Thyroid gland (tissue), 4 donors: Measurements from ENCODE around the gene NAALADL2. TPM values are rescaled to one million over a fixed set of nuclear protein-coding genes. Genes with fewer than 3 reads are reported as not detected.
"Not testable (repeated sequence)": the region's sequence is repeated elsewhere in the genome, so short reads cannot be mapped to it uniquely, and the experiment has no call there.

Experiments
- DNase-seq, 2 donors: peaks; one replicate each; pipeline ENCODE4 v3.0.0-alpha.2; 2019
- H3K27ac ChIP-seq, 3 donors: fragments of 200-600 bp; sonication (generic); 1 replicate in 2 of 3; 2 replicates in 1 of 3; pipeline ENCODE4 v1.5.1; 2016 to 2019; ENCODE audit warnings: mild to moderate bottlenecking in 1 of 3, moderate library complexity in 1 of 3
- H3K27me3 ChIP-seq: fragments of 200-600 bp; sonication (generic); one replicate; pipeline ENCODE4 v1.5.1; 2019
- H3K36me3 ChIP-seq, 2 donors: fragments of 200-600 bp; sonication (generic); one replicate each; pipeline ENCODE4 v1.5.1; 2016 to 2019
- H3K4me1 ChIP-seq, 2 donors: fragments of 200-600 bp; sonication (generic); one replicate each; pipeline ENCODE4 v1.5.1; 2017 to 2019
- H3K4me3 ChIP-seq, 3 donors: fragments of 200-600 bp; sonication (generic); replicated peaks in 1 of 3; 1 replicate in 2 of 3; 2 replicates in 1 of 3; pipeline ENCODE4 v1.5.1; 2016; ENCODE audit warnings: mild to moderate bottlenecking in 1 of 3
- H3K9me3 ChIP-seq: fragments of 200-600 bp; sonication (generic); one replicate; pipeline ENCODE4 v1.5.1; 2017
- POLR2A ChIP-seq, 2 donors: fragments of 450-650 bp; IDR thresholded peaks; one replicate each; pipeline ENCODE4 v1.6.1; 2017; ENCODE audit warnings: antibody characterized with exemption in 2 of 2, mild to moderate bottlenecking in 2 of 2, moderate library complexity in 1 of 2
- WGBS, 2 donors: methylation state at CpG; one replicate each; pipeline ENCODE4 v1.1.5; 2017; 5-methylcytosine and 5-hydroxymethylcytosine counted together
- intact Hi-C: fragments of 100-400 bp; cut with DNase I; formaldehyde crosslinking; loops from one replicate; pipeline ENCODE4 v1.15.1; 2023
- total RNA-seq, 4 donors: library from RNA; depleted of rRNA; stranded (reverse); fragments of >200 nt; gene quantifications; one replicate each; pipeline ENCODE4 v1.2.3, GENCODE V29; 2016
- TF ChIP-seq, protein P1 (sequence below), 6 experiments: fragments of 200-600 bp in 3 of 6; fragments of 450-650 bp in 3 of 6; sonication (generic) in 3 of 6; IDR thresholded peaks; one replicate each; pipeline ENCODE4 v1.5.1; 2016 to 2019; ENCODE audit warnings: antibody characterized with exemption in 6 of 6, mild to moderate bottlenecking in 2 of 6, inconsistent platforms in 1 of 6, moderate library complexity in 1 of 6

Gene NAALADL2
- total RNA-seq, 4 donors from 2014 or later = 7.6 to 14.7 (median 9.0) TPM

DNA sequence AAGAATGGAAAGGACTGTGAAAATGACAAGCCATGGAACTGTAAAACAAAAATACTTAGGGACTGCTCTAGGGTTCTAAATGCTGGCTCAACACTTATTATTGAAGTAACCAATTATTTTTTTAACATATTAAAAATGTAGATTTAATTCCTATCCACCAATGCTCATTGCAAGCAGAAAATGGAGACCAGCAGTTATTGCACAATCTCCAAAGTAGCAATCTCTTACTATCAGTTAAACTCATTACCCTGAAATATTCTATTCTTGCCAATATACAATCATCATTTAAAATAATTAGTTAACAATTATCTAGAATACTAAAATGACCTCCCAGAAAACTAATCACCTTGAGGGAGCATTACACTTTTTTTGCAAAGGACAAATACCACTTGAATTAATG is 499.8 kb downstream of the NAALADL2 start:
- Histone ChIP-seq H3K27me3 (no peaks in the 10 kb centered on the region), H3K36me3 (no peaks in the 10 kb centered on the region), H3K27ac (no peak overlapping the region), H3K4me3 (no peak overlapping the region), H3K9me3 (no peaks in the 10 kb centered on the region), H3K4me1 (no peaks in the 10 kb centered on the region)
- intact Hi-C loops = no loop called here
- no peak for DNase-seq
- TF ChIP-seq, protein P1, sequence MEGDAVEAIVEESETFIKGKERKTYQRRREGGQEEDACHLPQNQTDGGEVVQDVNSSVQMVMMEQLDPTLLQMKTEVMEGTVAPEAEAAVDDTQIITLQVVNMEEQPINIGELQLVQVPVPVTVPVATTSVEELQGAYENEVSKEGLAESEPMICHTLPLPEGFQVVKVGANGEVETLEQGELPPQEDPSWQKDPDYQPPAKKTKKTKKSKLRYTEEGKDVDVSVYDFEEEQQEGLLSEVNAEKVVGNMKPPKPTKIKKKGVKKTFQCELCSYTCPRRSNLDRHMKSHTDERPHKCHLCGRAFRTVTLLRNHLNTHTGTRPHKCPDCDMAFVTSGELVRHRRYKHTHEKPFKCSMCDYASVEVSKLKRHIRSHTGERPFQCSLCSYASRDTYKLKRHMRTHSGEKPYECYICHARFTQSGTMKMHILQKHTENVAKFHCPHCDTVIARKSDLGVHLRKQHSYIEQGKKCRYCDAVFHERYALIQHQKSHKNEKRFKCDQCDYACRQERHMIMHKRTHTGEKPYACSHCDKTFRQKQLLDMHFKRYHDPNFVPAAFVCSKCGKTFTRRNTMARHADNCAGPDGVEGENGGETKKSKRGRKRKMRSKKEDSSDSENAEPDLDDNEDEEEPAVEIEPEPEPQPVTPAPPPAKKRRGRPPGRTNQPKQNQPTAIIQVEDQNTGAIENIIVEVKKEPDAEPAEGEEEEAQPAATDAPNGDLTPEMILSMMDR (IDR thresholded peaks at IDR 0.05) = no peak
- no peak for TF ChIP-seq POLR2A (IDR thresholded peaks at IDR 0.05)

DNA sequence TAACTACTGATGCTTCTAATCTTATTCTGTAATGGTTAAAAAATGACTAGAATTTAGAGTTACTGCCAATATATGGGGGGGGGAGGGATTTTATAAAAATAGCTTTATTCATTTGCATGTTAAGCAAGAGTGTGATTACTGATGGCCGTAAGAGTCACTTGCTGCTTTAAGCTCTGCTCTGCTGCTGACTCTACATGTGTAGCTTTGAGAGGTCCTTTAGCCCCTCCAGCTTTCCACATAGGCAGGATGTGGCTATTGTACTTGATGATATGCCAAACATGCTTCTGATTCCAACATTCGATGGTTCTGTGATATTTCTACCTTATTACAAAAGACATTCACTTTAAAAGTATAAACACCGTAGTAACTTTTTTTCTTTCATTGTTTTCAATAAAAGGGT is 511.3 kb downstream of the NAALADL2 start:
- H3K27ac ChIP-seq, intact Hi-C loops, DNase-seq, H3K27me3 ChIP-seq, H3K9me3 ChIP-seq, H3K4me1 ChIP-seq, H3K4me3 ChIP-seq, H3K36me3 ChIP-seq: not testable (repeated sequence)
- 30 to 31% methylated on average over 3 of the region's 3 CpGs for WGBS, 2 donors

DNA sequence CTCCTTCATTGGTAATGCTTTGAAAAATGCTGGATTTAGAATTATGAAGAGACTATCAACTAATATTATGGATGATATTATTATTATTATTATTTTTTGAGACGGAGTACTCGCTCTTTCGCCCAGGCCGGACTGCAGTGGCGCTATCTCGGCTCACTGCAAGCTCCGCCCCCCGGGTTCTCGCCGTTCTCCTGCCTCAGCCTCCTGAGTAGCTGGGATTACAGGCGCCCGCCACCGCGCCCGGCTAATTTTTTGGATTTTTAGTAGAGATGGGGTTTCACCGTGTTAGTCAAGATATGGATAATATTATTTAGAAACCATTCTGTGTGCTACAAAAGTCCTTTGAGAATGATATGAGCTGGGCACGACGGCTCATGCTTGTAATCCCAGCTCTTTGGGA is 512.1 kb downstream of the NAALADL2 start:
- H3K36me3 ChIP-seq, H3K27ac ChIP-seq, H3K4me3 ChIP-seq, DNase-seq, H3K4me1 ChIP-seq, H3K27me3 ChIP-seq, H3K9me3 ChIP-seq, intact Hi-C loops: not testable (repeated sequence)
- WGBS, 2 donors = 96 to 98% methylated on average over 18 of the region's 18 CpGs

DNA sequence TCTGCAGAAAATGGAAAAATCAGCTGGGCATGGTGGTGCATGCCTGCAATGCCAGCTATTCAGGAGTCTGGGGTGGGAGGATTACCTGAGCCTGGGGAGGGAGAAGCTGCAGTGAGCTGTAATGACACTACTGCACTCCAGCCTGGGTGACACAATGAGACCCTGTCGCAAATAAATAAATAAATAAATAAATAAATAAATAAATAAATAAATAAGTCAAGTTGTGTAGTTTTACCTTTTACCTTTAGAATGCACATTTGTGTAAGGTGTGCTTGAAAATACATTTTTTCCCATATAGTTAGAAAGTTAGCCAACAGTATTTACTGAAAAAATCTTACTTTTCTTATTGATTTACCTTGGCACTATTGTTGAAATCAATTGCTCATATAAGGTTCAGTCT is 515.6 kb downstream of the NAALADL2 start:
- intact Hi-C loops = no loop called here
- H3K36me3 ChIP-seq = no peaks in the 10 kb centered on the region
- no peaks in the 10 kb centered on the region for H3K27me3 ChIP-seq
- no peak overlapping the region for H3K4me3 ChIP-seq
- H3K4me1 ChIP-seq = no peaks in the 10 kb centered on the region
- DNase-seq = no peak
- TF ChIP-seq, protein P1 (IDR thresholded peaks at IDR 0.05) = no peak
- TF ChIP-seq POLR2A (IDR thresholded peaks at IDR 0.05) = no peak
- no peaks in the 10 kb centered on the region for H3K9me3 ChIP-seq
- 90 to 96% methylated on average over 1 of the region's 1 CpG for WGBS, 2 donors
- H3K27ac ChIP-seq = no peak overlapping the region

DNA sequence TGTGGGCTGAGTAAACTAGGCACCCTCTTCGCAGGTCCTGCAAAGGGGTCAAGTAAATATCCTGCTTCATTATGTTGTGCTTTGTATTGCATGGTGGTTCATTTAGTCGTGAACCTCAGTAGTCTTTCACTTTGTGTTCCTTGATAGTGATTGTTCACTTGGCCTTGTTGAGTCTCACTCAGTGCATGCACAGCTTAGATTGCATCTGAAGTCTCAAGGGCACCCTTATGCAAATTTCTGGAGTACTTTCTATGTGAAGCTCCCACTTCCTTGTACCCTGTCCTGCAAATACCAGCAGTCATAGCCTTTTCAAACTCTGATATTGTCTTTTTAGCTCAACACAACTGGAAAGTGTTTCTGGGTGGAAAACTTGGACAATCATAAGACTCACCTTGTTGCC is 519.2 kb downstream of the NAALADL2 start:
- TF ChIP-seq POLR2A (IDR thresholded peaks at IDR 0.05) = no peak
- TF ChIP-seq, protein P1 (IDR thresholded peaks at IDR 0.05) = no peak
- no peaks in the 10 kb centered on the region for H3K9me3 ChIP-seq
- H3K4me1 ChIP-seq = no peaks in the 10 kb centered on the region
- intact Hi-C loops = no loop called here
- WGBS, 2 donors = 60 to 74% methylated on average over 2 of the region's 2 CpGs
- H3K36me3 ChIP-seq = no peaks in the 10 kb centered on the region
- no peak for DNase-seq
- H3K27me3 ChIP-seq = no peaks in the 10 kb centered on the region
- H3K27ac ChIP-seq = no peak overlapping the region
- H3K4me3 ChIP-seq = no peak overlapping the region

DNA sequence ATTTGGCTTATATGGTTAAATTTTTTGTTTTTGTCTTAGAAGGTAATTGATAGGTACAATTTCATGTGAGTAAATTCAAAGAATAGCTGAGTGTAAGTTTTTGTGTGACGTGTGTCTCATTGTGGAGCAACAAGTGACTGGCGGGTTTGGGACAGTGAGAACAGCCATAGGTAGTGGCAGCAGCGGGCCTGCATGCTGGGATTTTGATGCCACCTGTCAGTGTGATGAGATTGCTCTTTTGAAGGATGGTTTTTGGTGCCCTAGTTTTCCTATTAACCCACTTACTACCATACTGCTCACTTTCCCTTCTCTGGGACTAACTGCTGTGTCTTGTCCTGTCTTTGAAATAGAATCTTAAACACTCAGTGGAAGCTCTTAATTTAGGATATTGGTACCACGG is 522.6 kb downstream of the NAALADL2 start:
- no peak overlapping the region for H3K4me3 ChIP-seq
- WGBS, 2 donors = 76 to 83% methylated on average over 4 of the region's 4 CpGs
- H3K9me3 ChIP-seq = no peaks in the 10 kb centered on the region
- DNase-seq = no peak
- H3K4me1 ChIP-seq = no peaks in the 10 kb centered on the region
- H3K36me3 ChIP-seq = no peaks in the 10 kb centered on the region
- TF ChIP-seq, protein P1 (IDR thresholded peaks at IDR 0.05) = no peak
- TF ChIP-seq POLR2A (IDR thresholded peaks at IDR 0.05) = no peak
- H3K27ac ChIP-seq = no peak overlapping the region
- H3K27me3 ChIP-seq = no peaks in the 10 kb centered on the region
- intact Hi-C loops = no loop called here
